Measurements from ENCODE around the gene AACS. TPM values are rescaled to one million over a fixed set of nuclear protein-coding genes. Genes with fewer than 3 reads are reported as not detected.

AACS gene
- total RNA-seq, 4 donors from 2014 or later, result 29.4 to 46.6 (median 37.1) TPM

GRCh38 chr12:125161712-125162022 is 96.4 kb downstream of the AACS start:
- DNase-seq, result no peak
- Histone ChIP-seq H3K9me3 (no peaks in the 10 kb centered on the region), H3K27me3 (no peaks in the 10 kb centered on the region), H3K27ac (peak overlapping the region in 2 of 4 donors; percentile 19 to 22), H3K36me3 (no peaks in the 10 kb centered on the region), H3K4me1 (no peaks in the 10 kb centered on the region), H3K4me3 (no peak overlapping the region)
- TF ChIP-seq, protein P1, sequence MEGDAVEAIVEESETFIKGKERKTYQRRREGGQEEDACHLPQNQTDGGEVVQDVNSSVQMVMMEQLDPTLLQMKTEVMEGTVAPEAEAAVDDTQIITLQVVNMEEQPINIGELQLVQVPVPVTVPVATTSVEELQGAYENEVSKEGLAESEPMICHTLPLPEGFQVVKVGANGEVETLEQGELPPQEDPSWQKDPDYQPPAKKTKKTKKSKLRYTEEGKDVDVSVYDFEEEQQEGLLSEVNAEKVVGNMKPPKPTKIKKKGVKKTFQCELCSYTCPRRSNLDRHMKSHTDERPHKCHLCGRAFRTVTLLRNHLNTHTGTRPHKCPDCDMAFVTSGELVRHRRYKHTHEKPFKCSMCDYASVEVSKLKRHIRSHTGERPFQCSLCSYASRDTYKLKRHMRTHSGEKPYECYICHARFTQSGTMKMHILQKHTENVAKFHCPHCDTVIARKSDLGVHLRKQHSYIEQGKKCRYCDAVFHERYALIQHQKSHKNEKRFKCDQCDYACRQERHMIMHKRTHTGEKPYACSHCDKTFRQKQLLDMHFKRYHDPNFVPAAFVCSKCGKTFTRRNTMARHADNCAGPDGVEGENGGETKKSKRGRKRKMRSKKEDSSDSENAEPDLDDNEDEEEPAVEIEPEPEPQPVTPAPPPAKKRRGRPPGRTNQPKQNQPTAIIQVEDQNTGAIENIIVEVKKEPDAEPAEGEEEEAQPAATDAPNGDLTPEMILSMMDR (IDR thresholded peaks at IDR 0.05), result no peak
- no peak for TF ChIP-seq POLR2A (IDR thresholded peaks at IDR 0.05)

DNA sequence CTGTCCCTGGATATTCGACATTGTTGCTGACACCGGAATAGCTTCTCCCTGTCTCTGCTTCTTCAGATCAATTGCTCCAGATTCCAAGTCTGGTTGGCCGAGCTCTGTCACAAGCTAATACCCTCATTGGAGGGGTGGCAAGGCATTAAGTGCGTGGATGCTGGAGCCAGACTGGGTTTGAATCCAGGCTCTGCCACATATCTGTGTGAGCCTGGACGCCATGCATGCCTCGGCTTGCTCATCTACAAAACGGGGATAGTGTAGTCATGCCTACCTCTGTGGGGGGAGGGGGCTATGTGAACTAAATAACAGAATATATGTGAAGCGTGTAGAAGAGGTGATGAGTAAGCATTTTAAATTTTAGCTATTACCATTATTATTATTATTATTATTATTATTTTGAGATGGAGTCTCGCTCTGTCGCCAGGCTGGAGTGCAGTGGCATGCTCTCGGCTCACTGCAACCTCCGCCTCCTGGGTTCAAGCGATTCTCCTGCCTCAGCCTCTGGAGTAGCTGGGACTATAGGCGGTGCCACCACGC is 97.3 kb downstream of the AACS start:
- no peaks in the 10 kb centered on the region for H3K4me1 ChIP-seq
- DNase-seq, result no peak
- no peaks in the 10 kb centered on the region for H3K36me3 ChIP-seq

DNA sequence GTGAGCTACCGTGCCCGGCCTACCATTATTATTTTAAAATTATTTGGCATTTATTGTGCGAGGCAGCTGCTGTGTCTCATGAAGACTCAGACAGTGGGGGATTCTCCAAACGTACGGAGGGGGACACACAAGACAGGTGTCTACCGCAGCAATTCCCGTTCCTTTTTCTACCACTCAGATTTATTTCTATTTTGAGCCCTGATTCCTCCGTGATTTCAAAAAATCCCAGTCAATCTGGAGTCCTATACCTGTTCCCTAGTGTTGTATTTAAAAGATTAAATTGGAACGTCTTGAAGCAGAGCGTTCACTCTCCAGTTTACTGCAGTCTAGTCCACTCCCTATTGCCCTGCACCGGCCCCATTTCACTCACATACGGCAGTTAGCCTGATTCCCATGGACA is 97.9 kb downstream of the AACS start:
- H3K27me3 ChIP-seq, result no peaks in the 10 kb centered on the region
- no peak overlapping the region for H3K4me3 ChIP-seq
- H3K9me3 ChIP-seq, result no peaks in the 10 kb centered on the region
- no peaks in the 10 kb centered on the region for H3K36me3 ChIP-seq
- H3K27ac ChIP-seq, result no peak overlapping the region
- TF ChIP-seq POLR2A (IDR thresholded peaks at IDR 0.05), result no peak
- TF ChIP-seq, protein P1 (IDR thresholded peaks at IDR 0.05), result no peak
- no peaks in the 10 kb centered on the region for H3K4me1 ChIP-seq
- no peak for DNase-seq

More for the DNA sequence above, 97.3 kb downstream of the AACS start:
- TF ChIP-seq, protein P1 (IDR thresholded peaks at IDR 0.05), result no peak
- TF ChIP-seq POLR2A (IDR thresholded peaks at IDR 0.05), result no peak
- H3K27ac ChIP-seq, result no peak overlapping the region
- H3K27me3 ChIP-seq, result no peaks in the 10 kb centered on the region
- H3K9me3 ChIP-seq, result no peaks in the 10 kb centered on the region
- no peak overlapping the region for H3K4me3 ChIP-seq

DNA sequence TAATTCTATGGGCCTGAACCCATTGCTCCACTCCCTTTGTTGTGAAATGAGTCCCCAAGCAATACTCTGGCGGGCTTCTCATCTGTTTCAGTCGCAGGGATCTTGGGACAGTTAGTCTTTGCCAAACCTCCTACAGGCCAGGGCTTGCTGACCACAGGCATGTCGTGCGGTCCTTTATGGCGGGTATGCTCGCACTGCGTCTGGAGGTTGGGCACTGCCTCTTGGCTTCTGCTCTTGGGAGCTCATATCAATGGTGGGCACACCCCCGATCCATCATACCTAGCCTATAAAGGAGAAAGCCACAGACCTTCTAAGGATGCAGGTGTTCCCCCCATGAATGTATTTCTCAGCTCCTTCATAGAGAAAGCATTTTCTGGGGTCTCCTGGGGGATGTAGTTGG is 99.3 kb downstream of the AACS start:
- Histone ChIP-seq H3K27me3 (no peaks in the 10 kb centered on the region), H3K27ac (no peak overlapping the region), H3K36me3 (no peaks in the 10 kb centered on the region), H3K4me1 (no peaks in the 10 kb centered on the region), H3K4me3 (no peak overlapping the region), H3K9me3 (no peaks in the 10 kb centered on the region)
- DNase-seq, result no peak
- no peak for TF ChIP-seq POLR2A (IDR thresholded peaks at IDR 0.05)
- TF ChIP-seq, protein P1 (IDR thresholded peaks at IDR 0.05), result no peak

GRCh38 chr12:125166041-125166440 is 100.8 kb downstream of the AACS start:
- no peaks in the 10 kb centered on the region for H3K36me3 ChIP-seq
- no peak for TF ChIP-seq POLR2A (IDR thresholded peaks at IDR 0.05)
- TF ChIP-seq, protein P1 (IDR thresholded peaks at IDR 0.05), result no peak
- no peak overlapping the region for H3K4me3 ChIP-seq
- no peaks in the 10 kb centered on the region for H3K4me1 ChIP-seq
- H3K27me3 ChIP-seq, result no peaks in the 10 kb centered on the region
- H3K27ac ChIP-seq, result no peak overlapping the region
- H3K9me3 ChIP-seq, result no peaks in the 10 kb centered on the region
- no peak for DNase-seq

DNA sequence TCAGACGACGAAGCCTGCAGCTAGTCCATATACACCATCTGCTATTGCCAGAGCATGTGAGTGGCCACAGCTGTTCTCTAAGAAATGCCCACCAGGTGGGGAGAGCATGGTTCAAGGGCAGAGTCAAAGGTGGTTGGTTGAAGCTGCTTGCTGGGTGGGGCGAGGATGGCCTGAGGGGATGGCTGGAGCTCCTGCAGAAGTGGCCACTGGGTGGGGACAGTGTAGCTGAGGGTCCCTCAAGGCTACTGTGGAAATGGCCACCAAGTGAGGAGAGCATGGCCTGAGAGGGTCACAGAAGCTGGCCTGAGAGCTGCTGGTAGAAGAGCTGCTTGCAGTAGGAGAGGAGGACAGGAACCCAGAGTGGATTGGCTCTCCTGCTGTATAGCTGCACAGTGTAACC is 102.4 kb downstream of the AACS start:
- H3K27ac ChIP-seq, result no peak overlapping the region
- H3K27me3 ChIP-seq, result no peaks in the 10 kb centered on the region
- TF ChIP-seq, protein P1 (IDR thresholded peaks at IDR 0.05), result no peak
- no peak for TF ChIP-seq POLR2A (IDR thresholded peaks at IDR 0.05)
- H3K4me3 ChIP-seq, result no peak overlapping the region
- no peaks in the 10 kb centered on the region for H3K36me3 ChIP-seq
- no peaks in the 10 kb centered on the region for H3K9me3 ChIP-seq
- no peak for DNase-seq
- H3K4me1 ChIP-seq, result no peaks in the 10 kb centered on the region
